Naive thymus-derived CD8-positive, alpha-beta T cell (primary cell): ENCODE data around the gene MYBPC2. TPM values are rescaled to one million over a fixed set of nuclear protein-coding genes. Genes with fewer than 3 reads are reported as not detected.
"Not testable (repeated sequence)": the region's sequence is repeated elsewhere in the genome, so short reads cannot be mapped to it uniquely, and the experiment has no call there.

ENCODE experiments used
- ATAC-seq, 2 donors: fragments of 150-1000 bp; cut with Tn5 transposase in 1 of 2; sonication (Bioruptor Pico), chemical (Tn5 transposase) in 1 of 2; 1 replicate in 1 of 2; 2 replicates in 1 of 2; pipeline ENCODE4 v1.10.0; 2021; ENCODE audit warnings: mild to moderate bottlenecking in 2 of 2, moderate library complexity in 2 of 2
- POLR2A ChIA-PET: fragments of 350-600 bp; sonication (Branson Sonifier 250); formaldehyde crosslinking; loops from one replicate; lab custom pipeline; 2021; ENCODE audit warnings: antibody characterized with exemption; lab: Charles Lee
- DNase-seq, 10 donors: peaks; one replicate each; pipeline versions ENCODE4 v3.0.0 to v3.0.0-alpha.2; 2020 to 2022
- H3K27ac Mint-ChIP-seq, 10 donors: one replicate each; pipeline ENCODE4 v1.8.0; 2020 to 2022; ENCODE audit warnings: mild to moderate bottlenecking in 10 of 10, mixed read lengths in 10 of 10, moderate library complexity in 4 of 10, inconsistent platforms in 1 of 10
- H3K27me3 Mint-ChIP-seq, 5 donors: one replicate each; pipeline ENCODE4 v1.8.0; 2021 to 2022; ENCODE audit warnings: mixed read lengths in 5 of 5
- H3K36me3 Mint-ChIP-seq, 3 donors: one replicate each; pipeline ENCODE4 v1.8.0; 2020 to 2022; ENCODE audit warnings: mixed read lengths in 3 of 3, mild to moderate bottlenecking in 2 of 3, inconsistent platforms in 1 of 3
- H3K4me1 Mint-ChIP-seq, 4 donors: one replicate each; pipeline ENCODE4 v1.8.0; 2021 to 2022; ENCODE audit warnings: mixed read lengths in 4 of 4
- H3K4me3 Mint-ChIP-seq, 10 donors: one replicate each; pipeline ENCODE4 v1.8.0; 2020 to 2022; ENCODE audit warnings: mild to moderate bottlenecking in 10 of 10, mixed read lengths in 10 of 10, moderate library complexity in 6 of 10, inconsistent platforms in 1 of 10
- H3K9me3 Mint-ChIP-seq, 9 donors: one replicate each; pipeline ENCODE4 v1.8.0; 2020 to 2022; ENCODE audit warnings: mixed read lengths in 9 of 9, mild to moderate bottlenecking in 3 of 9, inconsistent platforms in 1 of 9, moderate library complexity in 1 of 9
- polyA plus RNA-seq, 3 donors: library from polyadenylated mRNA; unstranded; fragments of 300-500 nt; fragmentation: Illumina TruSeq; gene quantifications; one replicate each; pipeline ENCODE4 v1.2.3, GENCODE V29; 2021
- total RNA-seq, 8 experiments: library from RNA in 2 of 8; stranded (reverse) in 2 of 8; gene quantifications; one replicate each; pipeline ENCODE4 v1.2.3 and lab custom pipeline; 2021 to 2026

MYBPC2 gene
- total and polyA plus RNA-seq, 5 experiments from 2014 or later = not detected

DNA sequence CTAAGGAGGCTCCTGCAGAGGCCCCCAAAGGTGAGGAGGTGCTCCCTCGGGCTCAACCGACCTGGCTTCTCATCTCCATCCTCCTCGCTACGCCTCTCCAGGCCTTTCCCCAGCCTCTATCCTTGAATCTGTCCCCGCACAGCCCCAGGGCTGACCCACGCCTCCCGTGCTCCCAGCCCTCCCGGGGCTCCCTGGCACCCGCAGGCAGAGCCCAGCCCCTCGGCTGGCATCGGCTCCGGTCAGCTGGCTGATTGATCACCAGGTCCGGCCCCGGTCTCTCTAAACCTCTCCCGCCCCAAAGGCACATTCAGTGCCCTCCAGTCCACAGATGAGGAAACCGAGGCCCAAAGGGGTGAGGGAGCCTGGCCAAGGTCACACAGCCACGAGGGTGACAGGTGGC is 2.5 kb downstream of the MYBPC2 start:
- no peak overlapping the region for H3K4me3 Mint-ChIP-seq
- H3K36me3 Mint-ChIP-seq = no peaks in the 10 kb centered on the region
- H3K27me3 Mint-ChIP-seq = peaks cover 8 to 20% (median 12%) of the 10 kb centered on the region in 5 donors
- no peak for ATAC-seq
- H3K9me3 Mint-ChIP-seq = no peaks in the 10 kb centered on the region
- no peak for DNase-seq
- peaks cover 4 to 29% (median 12%) of the 10 kb centered on the region in 4 donors for H3K4me1 Mint-ChIP-seq
- POLR2A ChIA-PET = no interaction called here
- no peak overlapping the region for H3K27ac Mint-ChIP-seq

DNA sequence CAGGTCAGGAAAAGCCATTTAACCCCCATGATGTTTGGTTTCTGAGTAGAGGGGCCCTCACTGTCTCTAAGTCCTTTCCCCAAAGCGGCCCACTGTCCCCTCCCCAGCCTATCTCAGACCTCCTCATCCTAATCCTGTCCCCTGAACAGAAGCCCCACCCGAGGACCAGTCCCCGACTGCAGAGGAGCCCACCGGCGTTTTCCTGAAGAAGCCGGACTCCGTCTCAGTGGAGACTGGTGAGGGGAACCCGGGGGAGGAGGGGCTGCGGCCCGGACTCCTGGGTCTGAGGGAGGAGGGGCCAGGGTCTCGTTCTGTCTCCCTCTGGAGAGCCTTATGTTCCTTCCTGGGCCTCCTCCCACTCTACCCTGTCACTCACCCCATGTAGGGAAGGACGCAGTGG is 2.9 kb downstream of the MYBPC2 start:
- peaks cover 8 to 20% (median 12%) of the 10 kb centered on the region in 5 donors for H3K27me3 Mint-ChIP-seq
- peaks cover 4 to 28% (median 12%) of the 10 kb centered on the region in 4 donors for H3K4me1 Mint-ChIP-seq
- ATAC-seq = no peak
- no peak overlapping the region for H3K4me3 Mint-ChIP-seq
- no peaks in the 10 kb centered on the region for H3K36me3 Mint-ChIP-seq
- POLR2A ChIA-PET = no interaction called here
- H3K27ac Mint-ChIP-seq = no peak overlapping the region
- no peaks in the 10 kb centered on the region for H3K9me3 Mint-ChIP-seq
- no peak for DNase-seq

DNA sequence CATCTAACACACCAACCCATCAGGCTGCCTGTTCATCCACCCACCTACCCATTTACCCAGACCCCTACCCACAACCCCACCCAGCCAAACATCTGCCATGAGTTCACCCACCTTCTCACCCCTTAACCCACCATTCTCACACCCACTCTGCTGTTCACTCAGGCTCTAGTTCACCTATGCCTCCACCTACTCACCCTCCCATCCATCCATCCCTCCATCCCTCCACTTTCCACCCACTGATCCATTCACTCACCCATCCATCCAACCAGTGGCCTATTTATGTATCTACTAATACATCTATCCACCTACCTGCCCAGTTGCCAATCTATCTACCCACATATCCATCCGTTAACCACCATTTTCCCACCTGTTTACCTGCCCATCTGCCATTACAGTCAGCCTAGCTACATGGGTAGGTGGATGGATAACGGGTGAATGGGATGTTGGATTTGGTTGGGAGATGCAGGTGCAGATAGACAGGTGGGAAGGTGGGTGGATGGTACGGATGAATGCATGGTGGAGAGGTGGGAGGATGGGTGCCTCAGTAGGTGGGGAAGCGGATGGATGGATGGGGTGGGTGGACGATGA is 5.3 kb downstream of the MYBPC2 start:
- no peak for DNase-seq
- Mint-ChIP-seq H3K9me3 (no peaks in the 10 kb centered on the region), H3K36me3 (no peaks in the 10 kb centered on the region), H3K27me3 (peaks cover 7 to 16% (median 12%) of the 10 kb centered on the region in 5 donors), H3K4me1 (peaks cover 0 to 15% (median under 1%) of the 10 kb centered on the region in 4 donors), H3K4me3 (no peak overlapping the region), H3K27ac (no peak overlapping the region)
- POLR2A ChIA-PET = no interaction called here
- ATAC-seq = no peak

DNA sequence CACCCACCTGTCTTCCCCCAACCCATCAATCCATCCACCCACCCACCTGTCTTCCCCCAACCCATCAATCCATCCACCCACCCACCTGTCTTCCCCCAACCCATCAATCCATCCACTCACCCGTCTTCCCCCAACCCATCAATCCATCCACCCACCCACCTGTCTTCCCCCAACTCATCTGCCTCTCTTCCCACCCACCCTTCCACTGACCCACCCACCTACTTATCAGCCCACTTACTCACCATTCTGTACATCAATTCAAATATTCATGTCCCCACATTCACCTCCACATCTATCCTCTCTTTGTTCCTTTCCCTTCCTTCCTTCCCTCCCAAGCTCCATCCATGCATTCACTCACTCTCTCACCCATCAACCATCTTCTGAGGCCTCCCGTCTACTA is 6.4 kb downstream of the MYBPC2 start:
- H3K4me3 Mint-ChIP-seq, H3K27ac Mint-ChIP-seq, H3K36me3 Mint-ChIP-seq, POLR2A ChIA-PET, ATAC-seq, H3K4me1 Mint-ChIP-seq, DNase-seq, H3K9me3 Mint-ChIP-seq: not testable (repeated sequence)
- peaks cover 5 to 18% (median 9%) of the 10 kb centered on the region in 5 donors for H3K27me3 Mint-ChIP-seq

DNA sequence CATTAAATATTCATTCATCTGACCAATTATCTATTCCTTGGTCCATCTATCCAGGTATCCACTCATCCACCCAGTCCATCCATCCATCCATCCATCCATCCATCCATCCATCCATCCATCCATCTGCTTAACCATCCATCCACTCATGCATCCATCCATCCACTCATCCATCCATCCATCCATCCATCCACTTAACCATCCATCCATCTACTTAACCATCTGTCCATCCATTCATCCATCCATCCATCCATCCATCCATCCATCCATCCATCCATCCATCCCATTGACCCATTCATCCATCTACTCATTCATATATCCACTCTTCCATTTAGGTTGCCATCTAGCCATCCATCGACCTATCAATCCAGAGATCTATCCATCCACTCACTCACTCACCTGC is 11.4 kb downstream of the MYBPC2 start:
- Mint-ChIP-seq H3K27ac (no peak overlapping the region), H3K27me3 (peaks cover 8 to 33% (median 14%) of the 10 kb centered on the region in 5 donors), H3K4me3 (no peak overlapping the region), H3K36me3 (no peaks in the 10 kb centered on the region), H3K9me3 (peaks cover 0 to 3% (median 0%) of the 10 kb centered on the region in 9 donors), H3K4me1 (no peaks in the 10 kb centered on the region)
- ATAC-seq = no peak
- no peak for DNase-seq
- POLR2A ChIA-PET = no interaction called here

DNA sequence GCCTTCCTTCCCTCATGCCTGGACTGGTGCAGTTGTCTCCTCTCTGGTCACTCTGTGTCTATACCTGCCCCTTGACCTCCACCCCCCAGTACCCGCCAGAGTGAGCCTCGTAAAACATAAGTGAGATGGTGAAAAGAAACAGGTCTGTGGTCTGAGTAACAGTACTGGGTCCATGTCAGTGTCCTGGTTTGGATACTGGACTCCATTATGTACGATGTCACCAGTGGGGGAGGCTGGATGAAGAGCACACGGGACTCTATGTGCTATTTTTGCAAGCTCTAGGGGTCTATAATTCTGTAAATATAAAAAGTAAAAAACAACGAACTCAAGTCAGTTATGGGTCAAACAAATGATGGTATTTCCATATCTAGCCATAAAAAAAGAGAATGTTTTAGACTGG is 14.4 kb downstream of the MYBPC2 start:
- no peaks in the 10 kb centered on the region for H3K36me3 Mint-ChIP-seq
- H3K4me3 Mint-ChIP-seq = no peak overlapping the region
- H3K27me3 Mint-ChIP-seq = peaks cover 11 to 36% (median 18%) of the 10 kb centered on the region in 5 donors
- no peak for DNase-seq
- peaks cover 0 to 3% (median 0%) of the 10 kb centered on the region in 9 donors for H3K9me3 Mint-ChIP-seq
- no peak overlapping the region for H3K27ac Mint-ChIP-seq
- ATAC-seq = no peak
- POLR2A ChIA-PET = no interaction called here
- H3K4me1 Mint-ChIP-seq = peaks cover 0 to 3% (median 0%) of the 10 kb centered on the region in 4 donors

DNA sequence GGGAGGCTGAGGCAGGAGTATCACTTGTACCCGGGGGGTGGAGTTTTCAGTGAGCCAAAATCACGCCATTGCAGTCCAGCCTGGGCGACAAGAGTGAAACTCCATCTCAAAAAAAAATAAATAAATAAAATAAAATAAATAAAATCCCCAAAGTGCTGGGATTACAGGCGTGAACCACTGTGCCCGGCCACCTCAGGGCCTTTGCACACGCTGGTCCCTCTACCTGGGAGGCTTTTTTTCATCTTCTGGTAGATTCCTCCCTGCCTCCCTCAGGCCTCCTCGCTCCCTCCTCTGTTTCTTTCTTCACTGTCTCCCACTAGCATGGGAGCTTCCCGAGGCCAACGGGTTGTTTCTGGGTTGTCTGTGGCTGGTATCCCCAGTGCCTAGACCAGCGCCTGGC is 15.1 kb downstream of the MYBPC2 start:
- ATAC-seq = no peak
- Mint-ChIP-seq H3K27ac (no peak overlapping the region), H3K4me1 (peaks cover 0 to 3% (median 0%) of the 10 kb centered on the region in 4 donors), H3K27me3 (peaks cover 11 to 43% (median 18%) of the 10 kb centered on the region in 5 donors), H3K4me3 (no peak overlapping the region), H3K9me3 (peaks cover 0 to 3% (median 0%) of the 10 kb centered on the region in 9 donors), H3K36me3 (no peaks in the 10 kb centered on the region)
- POLR2A ChIA-PET = no interaction called here
- DNase-seq = no peak

DNA sequence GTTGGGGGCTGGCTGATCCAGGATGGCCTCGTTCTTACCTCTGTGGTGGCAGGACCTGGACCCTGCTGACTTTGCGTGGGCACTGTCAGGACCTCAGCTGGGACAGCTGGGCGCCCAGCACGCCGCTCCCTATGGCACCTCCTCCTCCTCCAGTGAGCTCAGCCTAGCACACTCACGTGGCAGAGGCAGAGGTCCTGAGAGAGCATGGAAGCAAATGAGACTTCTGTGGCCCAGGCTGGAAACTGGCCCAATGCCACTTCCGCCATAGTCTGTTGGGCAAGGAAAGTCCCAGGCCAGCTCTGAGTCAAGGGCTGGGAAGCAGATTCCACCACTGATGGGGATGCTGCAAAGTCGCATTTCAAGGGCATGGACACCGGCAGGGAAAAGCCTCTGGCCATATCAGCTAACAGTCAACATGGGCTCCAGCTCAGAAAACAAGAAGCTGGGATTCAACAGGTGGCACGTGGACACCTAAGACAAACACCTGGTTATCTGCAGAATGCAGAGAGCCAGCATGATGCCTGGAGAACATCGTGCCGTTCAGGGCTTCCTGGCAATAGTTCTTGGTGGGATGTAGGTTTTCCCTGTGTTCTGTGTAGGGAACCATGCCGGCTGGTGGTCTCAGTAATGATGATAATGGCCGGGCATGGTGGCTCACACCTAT is 16.7 kb downstream of the MYBPC2 start:
- ATAC-seq = no peak
- Mint-ChIP-seq H3K27ac (no peak overlapping the region), H3K4me1 (peaks cover 0 to 3% (median 0%) of the 10 kb centered on the region in 4 donors), H3K9me3 (peaks cover 0 to 3% (median 0%) of the 10 kb centered on the region in 9 donors), H3K36me3 (no peaks in the 10 kb centered on the region), H3K4me3 (no peak overlapping the region), H3K27me3 (peaks cover 2 to 35% (median 12%) of the 10 kb centered on the region in 5 donors)
- POLR2A ChIA-PET = no interaction called here
- DNase-seq = no peak

DNA sequence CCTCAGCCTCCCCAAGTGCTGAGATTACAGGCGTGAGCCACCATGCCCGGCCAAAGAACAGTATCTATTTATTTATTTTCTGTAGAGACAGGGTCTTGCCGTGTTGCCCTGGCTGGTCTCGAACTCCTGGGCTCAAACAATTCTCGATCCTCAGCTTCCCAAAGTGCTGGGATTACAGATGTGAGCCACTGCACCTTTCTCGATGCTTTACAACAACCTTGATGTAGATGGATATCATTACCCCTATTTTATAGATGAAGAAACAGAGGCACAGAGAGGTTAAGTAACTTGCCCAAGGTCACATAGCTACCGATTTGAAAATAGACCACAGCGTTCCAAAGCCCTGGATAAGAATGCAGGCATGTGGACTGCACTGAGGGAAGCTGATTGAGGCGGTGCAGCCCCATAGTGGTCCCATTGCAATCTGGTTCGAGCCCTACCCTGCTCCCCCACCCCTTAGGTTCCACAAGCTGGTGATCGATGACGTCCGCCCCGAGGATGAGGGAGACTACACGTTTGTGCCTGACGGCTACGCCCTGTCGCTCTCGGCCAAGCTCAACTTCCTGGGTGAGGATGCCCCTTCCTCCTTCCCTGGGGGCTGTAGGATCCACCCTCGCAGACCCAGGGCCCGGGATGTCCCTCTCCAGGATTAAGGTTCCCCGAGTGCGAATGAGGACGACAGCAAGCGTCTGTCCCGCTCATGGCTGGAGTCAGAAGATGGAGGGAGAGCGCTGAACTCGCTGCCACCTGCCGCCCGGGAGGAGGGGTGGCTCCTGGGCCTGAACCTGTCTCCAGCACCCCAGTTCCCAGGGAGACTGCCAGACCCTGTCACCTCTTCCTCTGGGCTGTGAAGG is 17.9 kb downstream of the MYBPC2 start:
- H3K27me3 Mint-ChIP-seq = peaks cover 0 to 24% (median 10%) of the 10 kb centered on the region in 5 donors
- H3K9me3 Mint-ChIP-seq = peaks cover 0 to 3% (median 0%) of the 10 kb centered on the region in 9 donors
- H3K27ac Mint-ChIP-seq = peak overlapping the region in 1 of 10 donors; percentile 67
- POLR2A ChIA-PET = no interaction called here
- H3K4me1 Mint-ChIP-seq = peaks cover 0 to 3% (median 0%) of the 10 kb centered on the region in 4 donors
- H3K36me3 Mint-ChIP-seq = no peaks in the 10 kb centered on the region
- no peak overlapping the region for H3K4me3 Mint-ChIP-seq
- ATAC-seq = no peak
- DNase-seq = no peak

DNA sequence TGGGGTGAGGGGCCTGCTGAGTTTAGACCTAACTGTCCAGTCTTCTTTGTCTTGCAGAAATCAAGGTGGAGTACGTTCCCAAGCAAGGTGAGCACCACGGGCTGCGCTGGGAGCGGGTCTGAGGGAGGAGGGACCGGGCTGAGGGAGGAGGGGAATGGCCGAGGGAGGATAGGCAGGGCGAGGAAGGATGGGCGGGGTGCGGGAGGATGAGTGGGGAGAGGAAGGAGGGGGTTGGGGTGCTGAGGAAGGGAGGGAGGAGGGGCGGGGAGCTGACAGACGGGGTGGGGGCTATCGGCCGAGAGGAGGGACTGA is 18.5 kb downstream of the MYBPC2 start:
- ATAC-seq (no peak), DNase-seq (no peak)
- H3K36me3 Mint-ChIP-seq = no peaks in the 10 kb centered on the region
- POLR2A ChIA-PET = no interaction called here
- no peak overlapping the region for H3K27ac Mint-ChIP-seq
- H3K9me3 Mint-ChIP-seq = peaks cover 0 to 3% (median 0%) of the 10 kb centered on the region in 9 donors
- H3K4me1 Mint-ChIP-seq = peaks cover 0 to 3% (median 0%) of the 10 kb centered on the region in 4 donors
- peaks cover 2 to 28% (median 13%) of the 10 kb centered on the region in 5 donors for H3K27me3 Mint-ChIP-seq
- no peak overlapping the region for H3K4me3 Mint-ChIP-seq

DNA sequence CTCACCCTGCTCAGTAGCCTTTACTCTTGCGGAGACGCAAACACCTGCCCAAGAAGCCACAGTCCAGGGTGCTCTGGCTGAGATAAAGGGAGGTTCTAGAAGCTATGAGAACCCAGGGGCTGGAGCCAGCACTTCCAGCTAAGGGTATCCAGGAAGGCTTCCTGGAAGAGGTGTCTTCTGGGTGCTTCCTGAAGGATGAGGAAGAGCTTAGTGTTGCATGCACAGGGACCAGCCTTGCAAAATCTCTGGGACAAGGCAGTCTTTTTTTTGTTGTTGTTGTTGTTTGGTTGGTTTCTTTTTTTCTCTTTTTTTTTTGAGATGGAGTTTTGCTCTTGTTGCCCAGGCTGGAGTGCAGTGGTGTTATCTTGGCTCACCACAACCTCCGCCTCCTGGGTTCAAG is 20.6 kb downstream of the MYBPC2 start:
- Mint-ChIP-seq H3K4me1 (peaks cover 0 to 3% (median 0%) of the 10 kb centered on the region in 4 donors), H3K4me3 (no peak overlapping the region), H3K27ac (no peak overlapping the region), H3K9me3 (no peaks in the 10 kb centered on the region), H3K36me3 (no peaks in the 10 kb centered on the region), H3K27me3 (peaks cover 10 to 40% (median 19%) of the 10 kb centered on the region in 5 donors)
- ATAC-seq = no peak
- POLR2A ChIA-PET = no interaction called here
- no peak for DNase-seq

DNA sequence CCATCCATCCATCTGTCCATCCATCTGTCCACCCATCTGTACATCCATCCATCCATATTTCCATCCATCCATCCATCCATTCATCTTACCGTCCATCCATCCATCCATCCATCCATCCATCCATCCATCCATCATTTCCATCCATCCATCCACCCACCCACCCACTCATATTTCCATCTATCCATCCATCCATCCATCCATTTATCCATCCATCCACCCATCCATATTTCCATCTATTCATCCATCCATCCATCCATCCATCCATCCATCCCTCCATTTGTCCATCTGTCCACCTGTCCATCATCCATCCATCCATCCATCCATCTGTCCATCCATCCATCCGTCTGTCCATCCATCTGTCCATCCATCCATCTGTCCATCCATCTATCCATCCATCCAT is 23.3 kb downstream of the MYBPC2 start:
- peaks cover 0 to 7% (median 0%) of the 10 kb centered on the region in 4 donors for H3K4me1 Mint-ChIP-seq
- H3K27ac Mint-ChIP-seq = no peak overlapping the region
- ATAC-seq (no peak), DNase-seq (no peak)
- H3K4me3 Mint-ChIP-seq = no peak overlapping the region
- no peaks in the 10 kb centered on the region for H3K9me3 Mint-ChIP-seq
- H3K36me3 Mint-ChIP-seq = no peaks in the 10 kb centered on the region
- H3K27me3 Mint-ChIP-seq = peaks cover 11 to 49% (median 21%) of the 10 kb centered on the region in 5 donors
- POLR2A ChIA-PET = no interaction called here

DNA sequence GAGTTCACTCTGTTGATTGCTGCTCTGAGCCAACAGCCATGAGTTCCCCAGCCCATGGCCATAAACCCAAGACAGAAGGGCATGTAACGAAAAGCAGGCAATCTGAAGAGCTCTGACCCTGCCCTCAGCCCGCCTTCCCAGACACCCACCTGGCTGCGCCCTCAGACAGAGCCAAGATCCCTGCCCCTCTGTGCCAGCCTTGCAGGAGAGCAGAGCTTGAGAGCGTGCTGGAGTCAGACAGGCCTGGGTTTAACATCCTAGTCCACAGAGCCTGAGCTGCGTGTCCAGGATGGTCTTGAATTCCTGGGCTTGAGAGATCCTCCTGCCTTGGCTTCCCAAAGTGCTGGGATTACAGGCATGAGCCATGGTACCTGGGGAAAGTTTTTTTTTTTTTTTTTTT is 24.6 kb downstream of the MYBPC2 start:
- H3K36me3 Mint-ChIP-seq = peaks cover 0 to 2% (median 0%) of the 10 kb centered on the region in 3 donors
- POLR2A ChIA-PET = no interaction called here
- H3K27ac Mint-ChIP-seq = no peak overlapping the region

More for the DNA sequence above, 24.6 kb downstream of the MYBPC2 start:
- Mint-ChIP-seq H3K4me1 (peaks cover 0 to 12% (median 5%) of the 10 kb centered on the region in 4 donors), H3K4me3 (no peak overlapping the region), H3K27me3 (peaks cover 14 to 43% (median 21%) of the 10 kb centered on the region in 5 donors), H3K9me3 (no peaks in the 10 kb centered on the region)
- ATAC-seq (no peak), DNase-seq (no peak)
